Measurements from ENCODE around the gene CTNNA3. TPM values are rescaled to one million over a fixed set of nuclear protein-coding genes. Genes with fewer than 3 reads are reported as not detected.

Gene CTNNA3
- total and polyA plus RNA-seq, 2 of the 4 experiments (the other 2 are of a cell fraction) = 0.19 to 0.90 TPM

- Histone ChIP-seq H4K91ac (ENCODE audit: insufficient read depth, low read depth, low read length) (no peak overlapping the region), H3K4me1 (ENCODE audit: control insufficient read depth, insufficient read depth, low read length) (no peaks in the 10 kb centered on the region), H3K27me3 (ENCODE audit: control insufficient read depth, insufficient read depth, low read length) (no peaks in the 10 kb centered on the region), H2BK120ac (ENCODE audit: low read depth, low read length) (no peak overlapping the region), H3K9me3 (ENCODE audit: control insufficient read depth, insufficient read depth, low read length) (no peaks in the 10 kb centered on the region), H2BK15ac (ENCODE audit: low read depth, low read length) (no peak overlapping the region), H4K20me1 (ENCODE audit: insufficient read depth, low read length) (no peaks in the 10 kb centered on the region), H3K23ac (ENCODE audit: low read depth, low read length) (no peak overlapping the region), H3K9me1 (ENCODE audit: insufficient read depth, low read length) (no peaks in the 10 kb centered on the region), H3K27ac (ENCODE audit: insufficient read depth, low read length) (no peak overlapping the region), H2AK9ac (replicated peaks; ENCODE audit: low read depth, low read length, poor library complexity) (no peak overlapping the region), H3K18ac (ENCODE audit: low read depth, low read length) (no peak overlapping the region), H3K79me1 (ENCODE audit: low read depth in 1 of 2, low read length in 2 of 2) (no peaks in the 10 kb centered on the region), H4K8ac (ENCODE audit: low read depth in 2 of 2, low read length in 2 of 2) (no peak overlapping the region), H2BK20ac (ENCODE audit: low read depth, low read length) (no peak overlapping the region), H3K36me3 (ENCODE audit: control insufficient read depth, insufficient read depth, low read length) (no peaks in the 10 kb centered on the region), H2BK5ac (ENCODE audit: low read depth, low read length, poor library complexity, severe bottlenecking) (no peak overlapping the region), H3K4me3 (ENCODE audit: insufficient read depth, low read depth, low read length) (no peak overlapping the region), H3K4ac (ENCODE audit: low read depth, low read length) (no peak overlapping the region), H3K56ac (ENCODE audit: extremely low read depth, insufficient read depth, low read length) (no peak overlapping the region), H4K5ac (ENCODE audit: low read depth, low read length) (no peak overlapping the region), H2AFZ (replicated peaks; ENCODE audit: low read length, poor library complexity) (no peak overlapping the region), H3K14ac (replicated peaks; ENCODE audit: low read depth, low read length) (no peak overlapping the region), H2AK5ac (ENCODE audit: low read depth, low read length) (no peak overlapping the region), H3K9ac (ENCODE audit: low read depth, low read length) (no peak overlapping the region), H3K4me2 (ENCODE audit: low read depth, low read length) (no peak overlapping the region)
- POLR2A ChIA-PET (ENCODE audit: unreplicated experiment) = no interaction called here
- CTCF ChIA-PET = no interaction called here
- ATAC-seq (ENCODE audit: low read depth) = no peak
- BruUV-seq (replicated peaks) = no TSS peak
- DNase-seq = no peak
- intact Hi-C loops (cut with micrococcal nuclease) = no loop called here
- dilution Hi-C loops (cut with HindIII; ENCODE audit: low sequenced_read_pairs, unreplicated experiment) = no loop called here
- TF ChIP-seq NFE2L2 (IDR thresholded peaks at IDR 0.05; ENCODE audit: low read depth, low read length) = no peak
- no peak for TF ChIP-seq CEBPB (IDR thresholded peaks at IDR 0.05; ENCODE audit: low read depth, low read length)
- no peak for TF ChIP-seq POLR2A (IDR thresholded peaks at IDR 0.05; ENCODE audit: low read depth, low read length)
- TF ChIP-seq MAFK (IDR thresholded peaks at IDR 0.05; ENCODE audit: low read depth, low read length) = peak; percentile 88
- TF ChIP-seq, protein P1, sequence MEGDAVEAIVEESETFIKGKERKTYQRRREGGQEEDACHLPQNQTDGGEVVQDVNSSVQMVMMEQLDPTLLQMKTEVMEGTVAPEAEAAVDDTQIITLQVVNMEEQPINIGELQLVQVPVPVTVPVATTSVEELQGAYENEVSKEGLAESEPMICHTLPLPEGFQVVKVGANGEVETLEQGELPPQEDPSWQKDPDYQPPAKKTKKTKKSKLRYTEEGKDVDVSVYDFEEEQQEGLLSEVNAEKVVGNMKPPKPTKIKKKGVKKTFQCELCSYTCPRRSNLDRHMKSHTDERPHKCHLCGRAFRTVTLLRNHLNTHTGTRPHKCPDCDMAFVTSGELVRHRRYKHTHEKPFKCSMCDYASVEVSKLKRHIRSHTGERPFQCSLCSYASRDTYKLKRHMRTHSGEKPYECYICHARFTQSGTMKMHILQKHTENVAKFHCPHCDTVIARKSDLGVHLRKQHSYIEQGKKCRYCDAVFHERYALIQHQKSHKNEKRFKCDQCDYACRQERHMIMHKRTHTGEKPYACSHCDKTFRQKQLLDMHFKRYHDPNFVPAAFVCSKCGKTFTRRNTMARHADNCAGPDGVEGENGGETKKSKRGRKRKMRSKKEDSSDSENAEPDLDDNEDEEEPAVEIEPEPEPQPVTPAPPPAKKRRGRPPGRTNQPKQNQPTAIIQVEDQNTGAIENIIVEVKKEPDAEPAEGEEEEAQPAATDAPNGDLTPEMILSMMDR (conservative IDR thresholded peaks at IDR 0.05; ENCODE audit: low read depth, low read length) = no peak
- no peak for TF ChIP-seq ELK1 (IDR thresholded peaks at IDR 0.05; ENCODE audit: borderline replicate concordance, low read depth, low read length)
- no peak for TF ChIP-seq RAD21 (IDR thresholded peaks at IDR 0.05; ENCODE audit: low read length)
- no peak for TF ChIP-seq MAZ (IDR thresholded peaks at IDR 0.05; ENCODE audit: borderline replicate concordance, low read depth, low read length)
- in situ Hi-C loops (cut with MboI; ENCODE audit: low sequenced_read_pairs) = no loop called here
- no CpG with 5 or more reads among the region's 1 CpG for WGBS, 2 experiments (ENCODE audit: extremely low coverage in 2 of 2, insufficient read length in 1 of 2)
Measured at GRCh38 chr10:66292456-66292855, 1403.5 kb downstream of the CTNNA3 start.
